Calu3 (cell line): Measurements from ENCODE around the gene EEF2. TPM values are rescaled to one million over a fixed set of nuclear protein-coding genes. Genes with fewer than 3 reads are reported as not detected.
"Not testable (repeated sequence)": the region's sequence is repeated elsewhere in the genome, so short reads cannot be mapped to it uniquely, and the experiment has no call there.

Source experiments
- BruUV-seq: library from RNA; stranded (reverse); fragments of 400-500 nt; replicated peaks from 2 replicates; lab custom pipeline; 2021; lab: Mats Ljungman, UMichigan
- CTCF ChIA-PET: fragments of 300-600 bp; sonication (Branson Sonifier 250); formaldehyde crosslinking; loops from one replicate; lab custom pipeline; 2022; ENCODE audit warnings: antibody characterized with exemption; lab: Charles Lee
- DNase-seq: peaks from one replicate; pipeline ENCODE4 v3.0.0; 2022
- H3K27ac Mint-ChIP-seq: one replicate; pipeline ENCODE4 v1.8.0; 2022; ENCODE audit warnings: mixed read lengths; ENCODE audit not compliant: unreplicated experiment
- H3K27me3 Mint-ChIP-seq: one replicate; pipeline ENCODE4 v1.8.0; 2022; ENCODE audit warnings: mixed read lengths; ENCODE audit not compliant: unreplicated experiment
- H3K36me3 Mint-ChIP-seq: one replicate; pipeline ENCODE4 v1.8.0; 2022; ENCODE audit warnings: mild to moderate bottlenecking, moderate library complexity, mixed read lengths; ENCODE audit not compliant: insufficient read depth, unreplicated experiment
- H3K4me1 Mint-ChIP-seq: one replicate; pipeline ENCODE4 v1.8.0; 2022; ENCODE audit warnings: mild to moderate bottlenecking, low read depth, mixed read lengths; ENCODE audit not compliant: unreplicated experiment
- H3K4me3 Mint-ChIP-seq: one replicate; pipeline ENCODE4 v1.8.0; 2022; ENCODE audit warnings: mild to moderate bottlenecking, low read depth, moderate library complexity, mixed read lengths; ENCODE audit not compliant: unreplicated experiment
- H3K9me3 Mint-ChIP-seq: one replicate; pipeline ENCODE4 v1.8.0; 2022; ENCODE audit warnings: low read depth, mixed read lengths; ENCODE audit not compliant: unreplicated experiment
- intact Hi-C: fragments of 100-400 bp; cut with micrococcal nuclease; formaldehyde crosslinking; loops from one replicate; pipeline ENCODE4 v1.10.0; 2022; ENCODE audit not compliant: unreplicated experiment
- total RNA-seq: library from RNA; stranded (reverse); gene quantifications from 2 replicates; pipeline ENCODE4 v1.2.3, GENCODE V29; 2022
- TF ChIP-seq, protein P1 (sequence below): fragments of 200-600 bp; IDR thresholded peaks from one replicate; pipeline ENCODE4 v1.8.0; 2022; ENCODE audit warnings: antibody characterized with exemption; ENCODE audit not compliant: unreplicated experiment

EEF2 gene
- total RNA-seq, 1 experiment from 2014 or later: 1,166 TPM

DNA sequence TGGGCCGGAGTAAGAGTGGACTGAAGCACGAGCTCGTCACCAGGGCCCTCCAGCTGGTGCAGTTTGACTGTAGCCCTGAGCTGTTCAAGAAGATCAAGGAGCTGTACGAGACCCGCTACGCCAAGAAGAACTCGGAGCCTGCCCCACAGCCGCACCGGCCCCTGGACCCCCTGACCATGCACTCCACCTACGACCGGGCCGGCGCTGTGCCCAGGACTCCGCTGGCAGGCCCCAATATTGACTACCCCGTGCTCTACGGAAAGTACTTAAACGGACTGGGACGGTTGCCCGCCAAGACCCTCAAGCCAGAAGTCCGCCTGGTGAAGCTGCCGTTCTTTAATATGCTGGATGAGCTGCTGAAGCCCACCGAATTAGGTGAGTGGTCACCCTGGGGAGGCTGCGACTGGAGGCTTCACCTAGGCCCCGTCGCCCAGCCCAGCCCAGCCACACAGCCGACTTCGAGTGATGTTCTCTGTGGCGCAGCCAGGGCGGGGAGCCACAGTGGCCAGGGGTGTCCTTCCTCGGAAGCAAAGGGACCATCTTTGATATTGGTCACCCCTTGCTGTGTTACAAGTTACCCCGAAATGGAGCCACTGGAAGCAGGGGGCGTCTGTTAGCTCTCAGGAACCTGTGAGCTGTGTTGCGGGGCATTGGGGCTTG, 27.8 kb upstream of the EEF2 start:
- Mint-ChIP-seq H3K27ac (no peak overlapping the region), H3K36me3 (peaks cover 37% of the 10 kb centered on the region), H3K4me3 (no peak overlapping the region), H3K9me3 (no peaks in the 10 kb centered on the region), H3K4me1 (no peaks in the 10 kb centered on the region), H3K27me3 (no peaks in the 10 kb centered on the region)
- TF ChIP-seq, protein P1, sequence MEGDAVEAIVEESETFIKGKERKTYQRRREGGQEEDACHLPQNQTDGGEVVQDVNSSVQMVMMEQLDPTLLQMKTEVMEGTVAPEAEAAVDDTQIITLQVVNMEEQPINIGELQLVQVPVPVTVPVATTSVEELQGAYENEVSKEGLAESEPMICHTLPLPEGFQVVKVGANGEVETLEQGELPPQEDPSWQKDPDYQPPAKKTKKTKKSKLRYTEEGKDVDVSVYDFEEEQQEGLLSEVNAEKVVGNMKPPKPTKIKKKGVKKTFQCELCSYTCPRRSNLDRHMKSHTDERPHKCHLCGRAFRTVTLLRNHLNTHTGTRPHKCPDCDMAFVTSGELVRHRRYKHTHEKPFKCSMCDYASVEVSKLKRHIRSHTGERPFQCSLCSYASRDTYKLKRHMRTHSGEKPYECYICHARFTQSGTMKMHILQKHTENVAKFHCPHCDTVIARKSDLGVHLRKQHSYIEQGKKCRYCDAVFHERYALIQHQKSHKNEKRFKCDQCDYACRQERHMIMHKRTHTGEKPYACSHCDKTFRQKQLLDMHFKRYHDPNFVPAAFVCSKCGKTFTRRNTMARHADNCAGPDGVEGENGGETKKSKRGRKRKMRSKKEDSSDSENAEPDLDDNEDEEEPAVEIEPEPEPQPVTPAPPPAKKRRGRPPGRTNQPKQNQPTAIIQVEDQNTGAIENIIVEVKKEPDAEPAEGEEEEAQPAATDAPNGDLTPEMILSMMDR: no peak
- no peak for DNase-seq
- intact Hi-C loops: no loop called here
- CTCF ChIA-PET: interaction anchor here (0.8 kb wide), 1 partner anchor 28 kb away, joined by 3 read pairs; no protein-coding TSS in a partner anchor
- BruUV-seq: no TSS peak

- H3K27ac Mint-ChIP-seq: no peak overlapping the region
- H3K27me3 Mint-ChIP-seq: no peaks in the 10 kb centered on the region
- DNase-seq: no peak
- no TSS peak for BruUV-seq
- H3K4me1 Mint-ChIP-seq: no peaks in the 10 kb centered on the region
- peaks cover 44% of the 10 kb centered on the region for H3K36me3 Mint-ChIP-seq
- no peaks in the 10 kb centered on the region for H3K9me3 Mint-ChIP-seq
- no peak overlapping the region for H3K4me3 Mint-ChIP-seq
- intact Hi-C loops: no loop called here
- TF ChIP-seq, protein P1: no peak
- CTCF ChIA-PET: interaction anchor here (0.8 kb wide), 1 partner anchor 29 kb away, joined by 3 read pairs; no protein-coding TSS in a partner anchor
Measured at GRCh38 chr19:4012092-4012974, 27.1 kb upstream of the EEF2 start.

DNA sequence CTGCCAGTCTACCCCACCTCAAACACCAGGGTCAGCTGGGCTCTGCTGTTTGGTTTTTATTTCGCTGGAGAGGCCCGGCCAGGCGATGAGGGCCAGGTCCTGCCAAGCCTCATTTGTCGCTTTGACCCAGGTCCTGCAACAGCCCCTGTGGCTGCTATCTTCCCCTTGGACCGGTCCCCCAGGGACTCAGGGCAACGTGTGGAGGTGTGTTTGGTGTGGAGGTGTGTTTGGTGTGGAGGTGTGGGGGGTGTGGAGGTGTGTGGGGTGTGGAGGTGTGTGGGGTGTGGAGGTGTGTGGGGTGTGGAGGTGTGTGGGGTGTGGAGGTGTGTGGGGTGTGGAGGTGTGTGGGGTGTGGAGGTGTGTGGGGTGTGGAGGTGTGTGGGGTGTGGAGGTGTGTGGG, 26.2 kb upstream of the EEF2 start:
- H3K4me1 Mint-ChIP-seq, CTCF ChIA-PET, H3K27me3 Mint-ChIP-seq, BruUV-seq, intact Hi-C loops, H3K9me3 Mint-ChIP-seq, H3K27ac Mint-ChIP-seq, H3K4me3 Mint-ChIP-seq, DNase-seq: not testable (repeated sequence)
- peaks cover 44% of the 10 kb centered on the region for H3K36me3 Mint-ChIP-seq

- no peaks in the 10 kb centered on the region for H3K9me3 Mint-ChIP-seq
- CTCF ChIA-PET: no interaction called here
- TF ChIP-seq, protein P1: no peak
- DNase-seq: no peak
- H3K4me1 Mint-ChIP-seq: no peaks in the 10 kb centered on the region
- no TSS peak for BruUV-seq
- no peak overlapping the region for H3K4me3 Mint-ChIP-seq
- no peak overlapping the region for H3K27ac Mint-ChIP-seq
- no peaks in the 10 kb centered on the region for H3K27me3 Mint-ChIP-seq
- peaks cover 46% of the 10 kb centered on the region for H3K36me3 Mint-ChIP-seq
- intact Hi-C loops: no loop called here
Measured at GRCh38 chr19:4010808-4011110, 25.5 kb upstream of the EEF2 start.
